ENCODE results near the gene ALG9. TPM values are rescaled to one million over a fixed set of nuclear protein-coding genes. Genes with fewer than 3 reads are reported as not detected.

Gene ALG9
- total RNA-seq, 1 experiment from 2014 or later: 19.7 TPM

DNA sequence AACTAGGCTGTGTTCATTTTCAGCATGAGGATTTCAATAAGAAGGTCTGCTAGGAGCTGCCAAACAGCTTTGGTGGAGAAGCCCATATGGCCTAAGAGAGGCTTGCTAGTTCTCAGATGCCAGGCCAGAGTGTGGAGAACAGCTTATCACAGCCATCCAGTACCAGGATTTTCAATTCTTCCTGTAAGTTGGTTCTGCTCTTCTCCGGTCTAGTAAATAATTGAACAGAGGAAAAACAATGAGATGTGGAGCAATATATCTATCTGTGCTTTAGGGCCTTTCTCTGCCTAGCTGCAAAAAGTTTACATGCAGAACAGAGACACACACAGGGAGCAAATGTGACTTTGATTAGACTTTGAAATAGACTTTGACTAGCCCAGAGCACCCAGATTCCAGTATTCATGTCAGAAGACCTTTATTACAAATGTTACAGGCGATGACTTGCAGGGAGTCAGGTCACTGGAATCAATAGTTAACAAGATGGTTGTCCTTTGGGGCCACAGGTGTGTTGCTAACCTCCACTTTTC, 85.4 kb downstream of the ALG9 start:
- no peak for ATAC-seq
- ChIA-PET POLR2A (no interaction called here), CTCF (interaction anchor here (0.8 kb wide), 1 partner anchor 196 kb away, joined by 3 read pairs; no protein-coding TSS in a partner anchor)
- no peaks in the 10 kb centered on the region for H3K27me3 Mint-ChIP-seq (ENCODE audit: low read depth)
- H3K27ac Mint-ChIP-seq: peak overlapping the region; percentile 17; the same call in 1 of the 2 replicates
- no peak for TF ChIP-seq FOXJ3 (CRISPR knock-in tag; IDR thresholded peaks at IDR 0.05; ENCODE audit: borderline replicate concordance)
- no peak for TF ChIP-seq ESRRA (CRISPR knock-in tag; IDR thresholded peaks at IDR 0.05; ENCODE audit: borderline replicate concordance)
- TF ChIP-seq, protein P1, sequence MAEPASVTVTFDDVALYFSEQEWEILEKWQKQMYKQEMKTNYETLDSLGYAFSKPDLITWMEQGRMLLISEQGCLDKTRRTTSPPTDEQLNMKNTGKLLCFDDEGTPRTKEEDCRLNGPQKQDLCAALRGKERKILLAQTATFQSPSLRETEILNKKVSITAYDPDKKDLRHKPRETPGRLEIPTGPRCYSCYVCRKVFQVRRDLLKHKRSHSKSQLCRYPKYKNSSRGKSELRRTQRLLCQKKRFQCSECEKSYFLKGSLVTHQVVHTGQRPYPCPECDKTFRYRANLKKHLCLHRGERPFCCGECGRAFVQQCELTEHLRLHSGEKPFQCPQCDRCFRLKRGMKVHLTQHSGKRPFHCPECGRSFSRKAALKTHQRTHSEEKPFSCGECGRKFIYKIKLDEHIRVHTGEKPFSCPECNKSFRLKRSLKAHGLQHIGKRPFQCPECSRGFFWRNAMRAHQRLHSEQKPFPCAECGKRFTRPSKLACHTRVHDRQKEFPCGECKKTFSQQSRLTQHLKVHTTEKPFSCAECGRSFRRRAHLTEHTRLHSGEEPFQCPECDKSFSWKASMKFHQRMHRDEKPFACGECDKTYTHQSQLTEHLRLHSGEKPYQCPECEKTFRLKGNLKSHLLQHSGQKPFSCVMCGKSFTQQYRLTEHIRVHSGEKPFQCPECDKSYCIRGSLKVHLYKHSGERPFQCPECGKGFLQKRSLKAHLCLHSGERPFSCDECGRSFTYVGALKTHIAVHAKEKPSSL (CRISPR knock-in tag; conservative IDR thresholded peaks at IDR 0.05): no peak
- no peak for TF ChIP-seq JAZF1 (CRISPR knock-in tag; IDR thresholded peaks at IDR 0.05)
- TF ChIP-seq, protein P2, sequence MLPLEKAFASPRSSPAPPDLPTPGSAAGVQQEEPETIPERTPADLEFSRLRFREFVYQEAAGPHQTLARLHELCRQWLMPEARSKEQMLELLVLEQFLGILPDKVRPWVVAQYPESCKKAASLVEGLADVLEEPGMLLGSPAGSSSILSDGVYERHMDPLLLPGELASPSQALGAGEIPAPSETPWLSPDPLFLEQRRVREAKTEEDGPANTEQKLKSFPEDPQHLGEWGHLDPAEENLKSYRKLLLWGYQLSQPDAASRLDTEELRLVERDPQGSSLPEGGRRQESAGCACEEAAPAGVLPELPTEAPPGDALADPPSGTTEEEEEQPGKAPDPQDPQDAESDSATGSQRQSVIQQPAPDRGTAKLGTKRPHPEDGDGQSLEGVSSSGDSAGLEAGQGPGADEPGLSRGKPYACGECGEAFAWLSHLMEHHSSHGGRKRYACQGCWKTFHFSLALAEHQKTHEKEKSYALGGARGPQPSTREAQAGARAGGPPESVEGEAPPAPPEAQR (CRISPR knock-in tag; IDR thresholded peaks at IDR 0.05): no peak
- TF ChIP-seq MXD4 (CRISPR knock-in tag; IDR thresholded peaks at IDR 0.05; ENCODE audit: borderline replicate concordance): no peak
- TF ChIP-seq, protein P3, sequence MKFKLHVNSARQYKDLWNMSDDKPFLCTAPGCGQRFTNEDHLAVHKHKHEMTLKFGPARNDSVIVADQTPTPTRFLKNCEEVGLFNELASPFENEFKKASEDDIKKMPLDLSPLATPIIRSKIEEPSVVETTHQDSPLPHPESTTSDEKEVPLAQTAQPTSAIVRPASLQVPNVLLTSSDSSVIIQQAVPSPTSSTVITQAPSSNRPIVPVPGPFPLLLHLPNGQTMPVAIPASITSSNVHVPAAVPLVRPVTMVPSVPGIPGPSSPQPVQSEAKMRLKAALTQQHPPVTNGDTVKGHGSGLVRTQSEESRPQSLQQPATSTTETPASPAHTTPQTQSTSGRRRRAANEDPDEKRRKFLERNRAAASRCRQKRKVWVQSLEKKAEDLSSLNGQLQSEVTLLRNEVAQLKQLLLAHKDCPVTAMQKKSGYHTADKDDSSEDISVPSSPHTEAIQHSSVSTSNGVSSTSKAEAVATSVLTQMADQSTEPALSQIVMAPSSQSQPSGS (CRISPR knock-in tag; IDR thresholded peaks at IDR 0.05; ENCODE audit: borderline replicate concordance, low read depth): no peak
- no peak for TF ChIP-seq ZNF232 (CRISPR knock-in tag; IDR thresholded peaks at IDR 0.05)
- TF ChIP-seq, protein P4, sequence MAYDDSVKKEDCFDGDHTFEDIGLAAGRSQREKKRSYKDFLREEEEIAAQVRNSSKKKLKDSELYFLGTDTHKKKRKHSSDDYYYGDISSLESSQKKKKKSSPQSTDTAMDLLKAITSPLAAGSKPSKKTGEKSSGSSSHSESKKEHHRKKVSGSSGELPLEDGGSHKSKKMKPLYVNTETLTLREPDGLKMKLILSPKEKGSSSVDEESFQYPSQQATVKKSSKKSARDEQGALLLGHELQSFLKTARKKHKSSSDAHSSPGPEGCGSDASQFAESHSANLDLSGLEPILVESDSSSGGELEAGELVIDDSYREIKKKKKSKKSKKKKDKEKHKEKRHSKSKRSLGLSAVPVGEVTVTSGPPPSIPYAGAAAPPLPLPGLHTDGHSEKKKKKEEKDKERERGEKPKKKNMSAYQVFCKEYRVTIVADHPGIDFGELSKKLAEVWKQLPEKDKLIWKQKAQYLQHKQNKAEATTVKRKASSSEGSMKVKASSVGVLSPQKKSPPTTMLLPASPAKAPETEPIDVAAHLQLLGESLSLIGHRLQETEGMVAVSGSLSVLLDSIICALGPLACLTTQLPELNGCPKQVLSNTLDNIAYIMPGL (CRISPR knock-in tag; IDR thresholded peaks at IDR 0.05): no peak
- no peak for TF ChIP-seq ZNF423 (CRISPR knock-in tag; IDR thresholded peaks at IDR 0.05)
- TF ChIP-seq IRF2 (CRISPR knock-in tag; IDR thresholded peaks at IDR 0.05; ENCODE audit: borderline replicate concordance, low read depth): no peak
- TF ChIP-seq, protein P5, sequence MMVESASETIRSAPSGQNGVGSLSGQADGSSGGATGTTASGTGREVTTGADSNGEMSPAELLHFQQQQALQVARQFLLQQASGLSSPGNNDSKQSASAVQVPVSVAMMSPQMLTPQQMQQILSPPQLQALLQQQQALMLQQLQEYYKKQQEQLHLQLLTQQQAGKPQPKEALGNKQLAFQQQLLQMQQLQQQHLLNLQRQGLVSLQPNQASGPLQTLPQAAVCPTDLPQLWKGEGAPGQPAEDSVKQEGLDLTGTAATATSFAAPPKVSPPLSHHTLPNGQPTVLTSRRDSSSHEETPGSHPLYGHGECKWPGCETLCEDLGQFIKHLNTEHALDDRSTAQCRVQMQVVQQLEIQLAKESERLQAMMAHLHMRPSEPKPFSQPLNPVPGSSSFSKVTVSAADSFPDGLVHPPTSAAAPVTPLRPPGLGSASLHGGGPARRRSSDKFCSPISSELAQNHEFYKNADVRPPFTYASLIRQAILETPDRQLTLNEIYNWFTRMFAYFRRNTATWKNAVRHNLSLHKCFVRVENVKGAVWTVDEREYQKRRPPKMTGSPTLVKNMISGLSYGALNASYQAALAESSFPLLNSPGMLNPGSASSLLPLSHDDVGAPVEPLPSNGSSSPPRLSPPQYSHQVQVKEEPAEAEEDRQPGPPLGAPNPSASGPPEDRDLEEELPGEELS (CRISPR knock-in tag; IDR thresholded peaks at IDR 0.05): no peak
- TF ChIP-seq, protein P6, sequence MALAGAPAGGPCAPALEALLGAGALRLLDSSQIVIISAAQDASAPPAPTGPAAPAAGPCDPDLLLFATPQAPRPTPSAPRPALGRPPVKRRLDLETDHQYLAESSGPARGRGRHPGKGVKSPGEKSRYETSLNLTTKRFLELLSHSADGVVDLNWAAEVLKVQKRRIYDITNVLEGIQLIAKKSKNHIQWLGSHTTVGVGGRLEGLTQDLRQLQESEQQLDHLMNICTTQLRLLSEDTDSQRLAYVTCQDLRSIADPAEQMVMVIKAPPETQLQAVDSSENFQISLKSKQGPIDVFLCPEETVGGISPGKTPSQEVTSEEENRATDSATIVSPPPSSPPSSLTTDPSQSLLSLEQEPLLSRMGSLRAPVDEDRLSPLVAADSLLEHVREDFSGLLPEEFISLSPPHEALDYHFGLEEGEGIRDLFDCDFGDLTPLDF (CRISPR knock-in tag; IDR thresholded peaks at IDR 0.05): no peak
- TF ChIP-seq, protein P7, sequence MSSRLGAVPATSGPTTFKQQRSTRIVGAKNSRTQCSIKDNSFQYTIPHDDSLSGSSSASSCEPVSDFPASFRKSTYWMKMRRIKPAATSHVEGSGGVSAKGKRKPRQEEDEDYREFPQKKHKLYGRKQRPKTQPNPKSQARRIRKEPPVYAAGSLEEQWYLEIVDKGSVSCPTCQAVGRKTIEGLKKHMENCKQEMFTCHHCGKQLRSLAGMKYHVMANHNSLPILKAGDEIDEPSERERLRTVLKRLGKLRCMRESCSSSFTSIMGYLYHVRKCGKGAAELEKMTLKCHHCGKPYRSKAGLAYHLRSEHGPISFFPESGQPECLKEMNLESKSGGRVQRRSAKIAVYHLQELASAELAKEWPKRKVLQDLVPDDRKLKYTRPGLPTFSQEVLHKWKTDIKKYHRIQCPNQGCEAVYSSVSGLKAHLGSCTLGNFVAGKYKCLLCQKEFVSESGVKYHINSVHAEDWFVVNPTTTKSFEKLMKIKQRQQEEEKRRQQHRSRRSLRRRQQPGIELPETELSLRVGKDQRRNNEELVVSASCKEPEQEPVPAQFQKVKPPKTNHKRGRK (CRISPR knock-in tag; IDR thresholded peaks at IDR 0.05; ENCODE audit: borderline replicate concordance): no peak
- TF ChIP-seq ZNF671 (CRISPR knock-in tag; IDR thresholded peaks at IDR 0.05): no peak
- no peak for TF ChIP-seq TCF7 (CRISPR knock-in tag; IDR thresholded peaks at IDR 0.05; ENCODE audit: low read depth)
- TF ChIP-seq RELA (CRISPR knock-in tag; IDR thresholded peaks at IDR 0.05; ENCODE audit: borderline replicate concordance): no peak
- no peak for TF ChIP-seq CBFB (CRISPR knock-in tag; IDR thresholded peaks at IDR 0.05; ENCODE audit: low read depth)
- TF ChIP-seq SMAD4 (CRISPR knock-in tag; IDR thresholded peaks at IDR 0.05): no peak
- H3K36me3 Mint-ChIP-seq: no peaks in the 10 kb centered on the region
- no peaks in the 10 kb centered on the region for H3K4me1 Mint-ChIP-seq
- no peaks in the 10 kb centered on the region for H3K9me3 Mint-ChIP-seq
- no peak overlapping the region for H3K4me3 Mint-ChIP-seq
- no peak for DNase-seq (ENCODE audit: low spot score)

Data from WTC11 (cell line).